Rectal smooth muscle tissue (tissue), 1 donor: ENCODE results near the gene PRMT1.
A peak's percentile ranks its signal among the peaks of the same experiment; 100 is the strongest.

Experiments
- H3K27ac ChIP-seq: one replicate; pipeline ENCODE4 v1.7.0; 2013; ENCODE audit warnings: low read depth, low read length, inconsistent platforms
- H3K27me3 ChIP-seq: one replicate; pipeline ENCODE4 v1.7.0; 2013; ENCODE audit warnings: low read length; ENCODE audit not compliant: control insufficient read depth, insufficient read depth
- H3K36me3 ChIP-seq: one replicate; pipeline ENCODE4 v1.7.0; 2013; ENCODE audit warnings: low read length; ENCODE audit not compliant: control insufficient read depth, insufficient read depth
- H3K4me1 ChIP-seq: one replicate; pipeline ENCODE4 v1.7.0; 2013; ENCODE audit warnings: low read length; ENCODE audit not compliant: control insufficient read depth, insufficient read depth
- H3K4me3 ChIP-seq: one replicate; pipeline ENCODE4 v1.7.0; 2013; ENCODE audit warnings: low read length
- H3K9ac ChIP-seq: one replicate; pipeline ENCODE4 v1.7.0; 2013; ENCODE audit warnings: low read length

PRMT1 gene

GRCh38 chr19:49689133-49690078, 12.3 kb downstream of the PRMT1 start, which contains the start of gene ADM5:
Gene ADM5 (plus strand): TSS chr19:49689594. CDS start chr19:49689838, 244 bp downstream.
- Histone ChIP-seq H3K36me3 (peaks cover 8% of the 10 kb centered on the region), H3K27me3 (peaks cover 10% of the 10 kb centered on the region), H3K9ac (no peak within 1 kb of the TSS), H3K4me1 (peaks cover 7% of the 10 kb centered on the region), H3K4me3 (peak within 1 kb of the TSS; percentile 46), H3K27ac (no peak within 1 kb of the TSS)

- no peak overlapping the region for H3K9ac ChIP-seq
- no peak overlapping the region for H3K27ac ChIP-seq
- peaks cover 10% of the 10 kb centered on the region for H3K27me3 ChIP-seq
- H3K4me3 ChIP-seq: peak overlapping the region; percentile 46
- H3K4me1 ChIP-seq: peaks cover 7% of the 10 kb centered on the region
- H3K36me3 ChIP-seq: peaks cover 3% of the 10 kb centered on the region
Observed at GRCh38 chr19:49690079-49690655, 13.1 kb downstream of the PRMT1 start.

- Histone ChIP-seq H3K4me3 (peak within 1 kb of the TSS; percentile 46), H3K27me3 (peaks cover 10% of the 10 kb centered on the region), H3K9ac (no peak within 1 kb of the TSS), H3K4me1 (peaks cover 7% of the 10 kb centered on the region), H3K27ac (no peak within 1 kb of the TSS), H3K36me3 (peaks cover 2% of the 10 kb centered on the region)
Observed at GRCh38 chr19:49690656-49691242, 13.7 kb downstream of the PRMT1 start, which contains the start of gene CPT1C. Gene CPT1C (plus strand): TSS chr19:49691116. CDS start chr19:49692253, 1,137 bp downstream.

GRCh38 chr19:49691243-49692146, 14.4 kb downstream of the PRMT1 start:
- Histone ChIP-seq H3K4me1 (peaks cover 7% of the 10 kb centered on the region), H3K27me3 (peaks cover 10% of the 10 kb centered on the region), H3K4me3 (peak overlapping the region; percentile 46), H3K27ac (no peak overlapping the region), H3K9ac (no peak overlapping the region), H3K36me3 (peaks cover 2% of the 10 kb centered on the region)

- H3K4me3 ChIP-seq: no peak overlapping the region
- peaks cover 7% of the 10 kb centered on the region for H3K4me1 ChIP-seq
- H3K9ac ChIP-seq: no peak overlapping the region
- H3K27ac ChIP-seq: no peak overlapping the region
- peaks cover 2% of the 10 kb centered on the region for H3K36me3 ChIP-seq
- peaks cover 10% of the 10 kb centered on the region for H3K27me3 ChIP-seq
Observed at GRCh38 chr19:49692147-49692506, 15.1 kb downstream of the PRMT1 start.

GRCh38 chr19:49696115-49696514, 19.0 kb downstream of the PRMT1 start:
- Histone ChIP-seq H3K27me3 (no peaks in the 10 kb centered on the region), H3K36me3 (no peaks in the 10 kb centered on the region), H3K4me3 (no peak overlapping the region), H3K9ac (no peak overlapping the region), H3K4me1 (no peaks in the 10 kb centered on the region), H3K27ac (no peak overlapping the region)

GRCh38 chr19:49696865-49697264, 19.8 kb downstream of the PRMT1 start:
- H3K36me3 ChIP-seq: no peaks in the 10 kb centered on the region

GRCh38 chr19:49699364-49699763, 22.3 kb downstream of the PRMT1 start:
- no peaks in the 10 kb centered on the region for H3K36me3 ChIP-seq
- H3K4me1 ChIP-seq: no peaks in the 10 kb centered on the region
- H3K4me3 ChIP-seq: no peak overlapping the region
- H3K27me3 ChIP-seq: no peaks in the 10 kb centered on the region
- H3K9ac ChIP-seq: no peak overlapping the region
- H3K27ac ChIP-seq: no peak overlapping the region

More at GRCh38 chr19:49696865-49697264, 19.8 kb downstream of the PRMT1 start:
- Histone ChIP-seq H3K27me3 (no peaks in the 10 kb centered on the region), H3K4me3 (no peak overlapping the region), H3K27ac (no peak overlapping the region), H3K4me1 (no peaks in the 10 kb centered on the region), H3K9ac (no peak overlapping the region)

GRCh38 chr19:49700563-49700962, 23.5 kb downstream of the PRMT1 start:
- Histone ChIP-seq H3K36me3 (no peaks in the 10 kb centered on the region), H3K27me3 (no peaks in the 10 kb centered on the region), H3K9ac (no peak overlapping the region), H3K27ac (no peak overlapping the region), H3K4me3 (no peak overlapping the region), H3K4me1 (no peaks in the 10 kb centered on the region)

GRCh38 chr19:49701271-49701786, 24.3 kb downstream of the PRMT1 start:
- Histone ChIP-seq H3K4me3 (no peak overlapping the region), H3K27ac (no peak overlapping the region), H3K36me3 (no peaks in the 10 kb centered on the region), H3K4me1 (no peaks in the 10 kb centered on the region), H3K9ac (no peak overlapping the region), H3K27me3 (no peaks in the 10 kb centered on the region)

- no peak overlapping the region for H3K27ac ChIP-seq
Observed at GRCh38 chr19:49704888-49705642, 28.0 kb downstream of the PRMT1 start.

More at GRCh38 chr19:49704888-49705642, 28.0 kb downstream of the PRMT1 start:
- Histone ChIP-seq H3K4me1 (no peaks in the 10 kb centered on the region), H3K9ac (no peak overlapping the region), H3K36me3 (no peaks in the 10 kb centered on the region), H3K27me3 (no peaks in the 10 kb centered on the region), H3K4me3 (no peak overlapping the region)
